ENCODE measurements around the gene NAGLU. TPM values are rescaled to one million over a fixed set of nuclear protein-coding genes. Genes with fewer than 3 reads are reported as not detected.

NAGLU gene
- 20.3 TPM for polyA plus RNA-seq (2013, experiment 1 of 2)
- polyA plus RNA-seq (2013, experiment 2 of 2), result 17.8 TPM

- 0 to 1% methylated on average over 31 to 33 of the region's 40 CpGs for WGBS, 2 experiments (ENCODE audit: insufficient coverage in 2 of 2)
- H3K4me1 ChIP-seq (ENCODE audit: control insufficient read depth, insufficient read depth, low read length, poor library complexity, severe bottlenecking), result peaks cover 10% of the 10 kb centered on the region
- H3K9me3 ChIP-seq (ENCODE audit: control insufficient read depth, low read length), result no peaks in the 10 kb centered on the region
- H3K36me3 ChIP-seq (ENCODE audit: control insufficient read depth, insufficient read depth, low read length), result peaks cover 16% of the 10 kb centered on the region
- peak within 1 kb of the TSS; percentile 64 for H3K27ac ChIP-seq (ENCODE audit: low read depth, low read length, severe bottlenecking)
- peak within 1 kb of the TSS; percentile 51 for H3K4me3 ChIP-seq (ENCODE audit: extremely low read depth, insufficient read depth, low read length, poor library complexity, severe bottlenecking)
Measured at GRCh38 chr17:42536048-42536371, at the start of gene NAGLU. NAGLU (plus strand) TSS chr17:42536241; CDS start chr17:42536273, 32 bp downstream.

DNA sequence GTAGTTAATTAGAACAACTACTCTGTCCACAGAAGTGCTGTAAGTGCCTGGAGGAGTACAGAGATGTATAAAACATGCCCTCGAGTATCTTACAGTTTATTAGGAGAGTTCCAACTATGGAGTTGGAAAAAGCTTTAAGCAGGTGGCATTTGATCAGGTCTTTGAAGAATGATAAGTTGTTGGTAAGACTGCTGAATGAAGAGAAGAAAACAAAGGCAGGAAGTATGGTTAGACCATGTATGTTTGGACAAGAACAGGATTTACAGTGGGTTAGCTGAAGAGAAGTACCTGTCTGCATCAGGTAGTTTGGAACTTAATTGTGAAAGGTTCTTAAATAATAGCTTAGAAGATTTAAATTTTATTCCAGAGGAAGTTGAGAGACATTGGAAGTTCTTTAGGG, 48.0 kb upstream of the NAGLU start:
- Histone ChIP-seq H3K4me3 (ENCODE audit: extremely low read depth, insufficient read depth, low read length, poor library complexity, severe bottlenecking) (no peak overlapping the region), H3K36me3 (ENCODE audit: control insufficient read depth, insufficient read depth, low read length) (peaks cover 73% of the 10 kb centered on the region), H3K4me1 (ENCODE audit: control insufficient read depth, insufficient read depth, low read length, poor library complexity, severe bottlenecking) (peaks cover 2% of the 10 kb centered on the region), H3K27ac (ENCODE audit: low read depth, low read length, severe bottlenecking) (no peak overlapping the region), H3K9me3 (ENCODE audit: control insufficient read depth, low read length) (no peaks in the 10 kb centered on the region)
- WGBS, 2 experiments (ENCODE audit: insufficient coverage in 2 of 2), result 100% methylated on average over 1 of the region's 1 CpG

- Histone ChIP-seq H3K27ac (ENCODE audit: low read depth, low read length, severe bottlenecking) (no peak overlapping the region), H3K4me3 (ENCODE audit: extremely low read depth, insufficient read depth, low read length, poor library complexity, severe bottlenecking) (no peak overlapping the region), H3K9me3 (ENCODE audit: control insufficient read depth, low read length) (no peaks in the 10 kb centered on the region), H3K4me1 (ENCODE audit: control insufficient read depth, insufficient read depth, low read length, poor library complexity, severe bottlenecking) (no peaks in the 10 kb centered on the region), H3K36me3 (ENCODE audit: control insufficient read depth, insufficient read depth, low read length) (peaks cover 87% of the 10 kb centered on the region)
- WGBS, 2 experiments (ENCODE audit: insufficient coverage in 2 of 2), result 90 to 100% methylated on average over 2 of the region's 3 CpGs
Measured at GRCh38 chr17:42493319-42493718, 42.7 kb upstream of the NAGLU start.

- H3K4me3 ChIP-seq (ENCODE audit: extremely low read depth, insufficient read depth, low read length, poor library complexity, severe bottlenecking), result no peak overlapping the region
- no peak overlapping the region for H3K27ac ChIP-seq (ENCODE audit: low read depth, low read length, severe bottlenecking)
- peaks cover 90% of the 10 kb centered on the region for H3K36me3 ChIP-seq (ENCODE audit: control insufficient read depth, insufficient read depth, low read length)
- H3K9me3 ChIP-seq (ENCODE audit: control insufficient read depth, low read length), result no peaks in the 10 kb centered on the region
- 67 to 88% methylated on average over 2 of the region's 4 CpGs for WGBS, 2 experiments (ENCODE audit: insufficient coverage in 2 of 2)
- no peaks in the 10 kb centered on the region for H3K4me1 ChIP-seq (ENCODE audit: control insufficient read depth, insufficient read depth, low read length, poor library complexity, severe bottlenecking)
Measured at GRCh38 chr17:42494673-42495072, 41.4 kb upstream of the NAGLU start.

GRCh38 chr17:42498828-42499227, 37.2 kb upstream of the NAGLU start:
- Histone ChIP-seq H3K36me3 (ENCODE audit: control insufficient read depth, insufficient read depth, low read length) (peaks cover 93% of the 10 kb centered on the region), H3K27ac (ENCODE audit: low read depth, low read length, severe bottlenecking) (no peak overlapping the region), H3K9me3 (ENCODE audit: control insufficient read depth, low read length) (no peaks in the 10 kb centered on the region), H3K4me1 (ENCODE audit: control insufficient read depth, insufficient read depth, low read length, poor library complexity, severe bottlenecking) (no peaks in the 10 kb centered on the region), H3K4me3 (ENCODE audit: extremely low read depth, insufficient read depth, low read length, poor library complexity, severe bottlenecking) (no peak overlapping the region)
- 93 to 100% methylated on average over 2 to 3 of the region's 4 CpGs for WGBS, 2 experiments (ENCODE audit: insufficient coverage in 2 of 2)

- Histone ChIP-seq H3K4me1 (ENCODE audit: control insufficient read depth, insufficient read depth, low read length, poor library complexity, severe bottlenecking) (no peaks in the 10 kb centered on the region), H3K4me3 (ENCODE audit: extremely low read depth, insufficient read depth, low read length, poor library complexity, severe bottlenecking) (no peak overlapping the region), H3K9me3 (ENCODE audit: control insufficient read depth, low read length) (no peaks in the 10 kb centered on the region), H3K27ac (ENCODE audit: low read depth, low read length, severe bottlenecking) (no peak overlapping the region), H3K36me3 (ENCODE audit: control insufficient read depth, insufficient read depth, low read length) (peaks cover 71% of the 10 kb centered on the region)
- 95 to 97% methylated on average over 3 to 4 of the region's 5 CpGs for WGBS, 2 experiments (ENCODE audit: insufficient coverage in 2 of 2)
Measured at GRCh38 chr17:42502091-42502490, 34.0 kb upstream of the NAGLU start.

GRCh38 chr17:42502926-42503325, 33.1 kb upstream of the NAGLU start:
- Histone ChIP-seq H3K27ac (ENCODE audit: low read depth, low read length, severe bottlenecking) (no peak overlapping the region), H3K9me3 (ENCODE audit: control insufficient read depth, low read length) (no peaks in the 10 kb centered on the region), H3K36me3 (ENCODE audit: control insufficient read depth, insufficient read depth, low read length) (peaks cover 70% of the 10 kb centered on the region), H3K4me1 (ENCODE audit: control insufficient read depth, insufficient read depth, low read length, poor library complexity, severe bottlenecking) (no peaks in the 10 kb centered on the region), H3K4me3 (ENCODE audit: extremely low read depth, insufficient read depth, low read length, poor library complexity, severe bottlenecking) (no peak overlapping the region)
- 60% methylated on average over 1 of the region's 1 CpG; no CpG with 5 or more reads in 1 of the 2 experiments for WGBS, 2 experiments (ENCODE audit: insufficient coverage in 2 of 2)

DNA sequence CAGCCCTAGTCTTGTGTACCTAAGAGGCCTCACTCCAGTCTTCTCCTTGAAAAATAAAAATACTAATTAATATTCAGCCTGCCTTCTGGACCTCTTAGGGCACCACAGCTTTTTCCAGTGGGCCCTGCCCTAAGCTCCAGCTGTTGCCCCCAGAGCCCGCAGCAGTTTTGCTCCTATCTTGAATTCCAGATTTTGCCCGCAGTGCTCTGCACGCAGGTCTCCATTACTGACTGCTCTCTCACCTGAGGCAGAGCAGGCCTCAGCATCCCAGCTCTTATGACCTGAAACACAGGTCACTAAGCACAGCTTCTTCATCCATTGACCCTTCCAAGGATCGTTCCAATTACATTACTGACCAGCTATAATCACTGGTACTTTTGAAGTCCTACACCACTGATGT, 28.4 kb upstream of the NAGLU start:
- no peaks in the 10 kb centered on the region for H3K9me3 ChIP-seq (ENCODE audit: control insufficient read depth, low read length)
- no peak overlapping the region for H3K27ac ChIP-seq (ENCODE audit: low read depth, low read length, severe bottlenecking)
- 88 to 100% methylated on average over 3 of the region's 4 CpGs for whole genome bisulfite sequencing, 2 experiments (ENCODE audit: insufficient coverage in 2 of 2)
- H3K4me3 ChIP-seq (ENCODE audit: extremely low read depth, insufficient read depth, low read length, poor library complexity, severe bottlenecking), result no peak overlapping the region
- H3K4me1 ChIP-seq (ENCODE audit: control insufficient read depth, insufficient read depth, low read length, poor library complexity, severe bottlenecking), result no peaks in the 10 kb centered on the region
- H3K36me3 ChIP-seq (ENCODE audit: control insufficient read depth, insufficient read depth, low read length), result peaks cover 53% of the 10 kb centered on the region

- no peaks in the 10 kb centered on the region for H3K4me1 ChIP-seq (ENCODE audit: control insufficient read depth, insufficient read depth, low read length, poor library complexity, severe bottlenecking)
- peaks cover 49% of the 10 kb centered on the region for H3K36me3 ChIP-seq (ENCODE audit: control insufficient read depth, insufficient read depth, low read length)
- no peak overlapping the region for H3K4me3 ChIP-seq (ENCODE audit: extremely low read depth, insufficient read depth, low read length, poor library complexity, severe bottlenecking)
- no peaks in the 10 kb centered on the region for H3K9me3 ChIP-seq (ENCODE audit: control insufficient read depth, low read length)
- no peak overlapping the region for H3K27ac ChIP-seq (ENCODE audit: low read depth, low read length, severe bottlenecking)
- 87 to 95% methylated on average over 8 to 9 of the region's 12 CpGs for WGBS, 2 experiments (ENCODE audit: insufficient coverage in 2 of 2)
Measured at GRCh38 chr17:42508426-42509165, 27.4 kb upstream of the NAGLU start.

DNA sequence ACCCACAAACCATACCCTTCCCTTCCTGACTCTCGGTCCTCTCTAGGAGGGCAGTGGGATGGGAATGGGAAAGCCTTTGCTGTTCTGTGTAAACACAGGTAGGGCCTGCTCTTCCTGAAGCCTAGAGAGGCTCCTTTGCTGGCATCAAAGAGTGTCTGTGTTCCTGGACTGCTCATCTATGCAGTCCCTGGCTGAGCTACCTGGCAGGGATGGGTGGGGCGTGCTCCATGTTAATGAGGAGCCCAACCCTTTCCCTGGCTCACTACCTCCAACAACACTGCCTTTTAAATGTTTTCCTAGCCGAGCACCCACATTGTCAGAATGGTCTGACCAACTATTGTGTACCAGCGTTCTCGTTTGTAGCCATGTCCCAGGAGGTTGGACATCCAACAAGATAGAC, 26.6 kb upstream of the NAGLU start:
- no peak overlapping the region for H3K4me3 ChIP-seq (ENCODE audit: extremely low read depth, insufficient read depth, low read length, poor library complexity, severe bottlenecking)
- no peak overlapping the region for H3K27ac ChIP-seq (ENCODE audit: low read depth, low read length, severe bottlenecking)
- H3K4me1 ChIP-seq (ENCODE audit: control insufficient read depth, insufficient read depth, low read length, poor library complexity, severe bottlenecking), result no peaks in the 10 kb centered on the region
- peaks cover 48% of the 10 kb centered on the region for H3K36me3 ChIP-seq (ENCODE audit: control insufficient read depth, insufficient read depth, low read length)
- no peaks in the 10 kb centered on the region for H3K9me3 ChIP-seq (ENCODE audit: control insufficient read depth, low read length)
- WGBS, 2 experiments (ENCODE audit: insufficient coverage in 2 of 2), result 96 to 100% methylated on average over 4 of the region's 5 CpGs

DNA sequence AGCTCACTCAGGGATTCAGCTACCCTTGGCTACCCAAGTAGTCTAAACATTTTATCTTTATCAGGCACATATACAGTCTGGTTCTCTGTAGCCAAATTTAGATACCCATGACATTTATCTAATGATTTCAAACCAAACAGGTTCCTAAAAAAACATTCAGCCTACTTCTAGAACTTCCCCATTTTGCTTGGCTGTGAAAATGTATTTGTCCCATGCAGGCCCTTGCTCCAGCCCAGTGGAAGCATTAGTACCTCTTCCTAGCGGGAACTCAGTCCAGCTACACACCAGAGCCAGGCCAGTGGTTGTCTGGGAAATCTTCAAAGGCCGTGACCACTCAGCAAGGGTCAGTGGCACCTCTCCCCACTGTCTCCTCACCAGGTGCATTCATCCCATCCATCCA, 26.2 kb upstream of the NAGLU start:
- WGBS, 2 experiments (ENCODE audit: insufficient coverage in 2 of 2), result 92 to 93% methylated on average over 1 to 2 of the region's 2 CpGs
- H3K9me3 ChIP-seq (ENCODE audit: control insufficient read depth, low read length), result no peaks in the 10 kb centered on the region
- no peak overlapping the region for H3K27ac ChIP-seq (ENCODE audit: low read depth, low read length, severe bottlenecking)
- H3K4me1 ChIP-seq (ENCODE audit: control insufficient read depth, insufficient read depth, low read length, poor library complexity, severe bottlenecking), result no peaks in the 10 kb centered on the region
- H3K36me3 ChIP-seq (ENCODE audit: control insufficient read depth, insufficient read depth, low read length), result peaks cover 44% of the 10 kb centered on the region
- H3K4me3 ChIP-seq (ENCODE audit: extremely low read depth, insufficient read depth, low read length, poor library complexity, severe bottlenecking), result no peak overlapping the region
